ENCODE data around the gene SGSM2.

Gene SGSM2

DNA sequence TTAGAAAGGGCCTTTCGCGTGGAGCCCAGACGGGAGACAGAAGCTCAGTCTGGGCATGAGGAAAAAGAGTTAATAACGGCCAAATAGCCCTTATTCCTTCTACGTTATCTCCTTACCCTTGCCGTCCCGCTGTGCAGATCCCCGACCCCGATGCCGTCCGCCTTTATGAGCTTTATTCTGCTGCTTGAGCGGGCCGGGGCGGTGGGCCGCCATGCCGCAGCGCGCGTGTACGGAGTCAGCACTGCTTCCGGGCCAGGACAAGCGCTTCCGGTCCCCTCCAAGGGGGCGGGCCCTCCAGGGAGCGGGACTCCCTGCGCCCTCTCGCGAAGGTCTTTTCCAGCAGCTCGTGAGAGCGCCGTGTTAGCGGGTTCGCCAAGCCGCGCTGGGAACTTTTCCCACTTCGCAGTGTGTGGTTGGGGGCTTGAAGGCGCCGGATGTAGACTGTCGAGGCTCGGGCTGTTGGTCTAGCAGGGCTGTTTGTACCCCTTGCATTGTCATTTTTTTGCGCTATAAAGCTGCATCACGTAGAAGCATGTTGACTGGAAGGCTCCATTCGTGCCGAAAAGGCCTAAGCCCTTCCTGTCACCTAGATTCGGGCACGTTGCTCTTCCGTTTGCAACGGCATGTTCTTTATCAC is 968 bp upstream of the SGSM2 start, which contains the start of gene TSR1:
TSR1 (minus strand) TSS at position 243 of the 637 bp plus-strand sequence; CDS start at position 213, 30 bp downstream.
- peak; percentile 91 for DNase-seq

DNA sequence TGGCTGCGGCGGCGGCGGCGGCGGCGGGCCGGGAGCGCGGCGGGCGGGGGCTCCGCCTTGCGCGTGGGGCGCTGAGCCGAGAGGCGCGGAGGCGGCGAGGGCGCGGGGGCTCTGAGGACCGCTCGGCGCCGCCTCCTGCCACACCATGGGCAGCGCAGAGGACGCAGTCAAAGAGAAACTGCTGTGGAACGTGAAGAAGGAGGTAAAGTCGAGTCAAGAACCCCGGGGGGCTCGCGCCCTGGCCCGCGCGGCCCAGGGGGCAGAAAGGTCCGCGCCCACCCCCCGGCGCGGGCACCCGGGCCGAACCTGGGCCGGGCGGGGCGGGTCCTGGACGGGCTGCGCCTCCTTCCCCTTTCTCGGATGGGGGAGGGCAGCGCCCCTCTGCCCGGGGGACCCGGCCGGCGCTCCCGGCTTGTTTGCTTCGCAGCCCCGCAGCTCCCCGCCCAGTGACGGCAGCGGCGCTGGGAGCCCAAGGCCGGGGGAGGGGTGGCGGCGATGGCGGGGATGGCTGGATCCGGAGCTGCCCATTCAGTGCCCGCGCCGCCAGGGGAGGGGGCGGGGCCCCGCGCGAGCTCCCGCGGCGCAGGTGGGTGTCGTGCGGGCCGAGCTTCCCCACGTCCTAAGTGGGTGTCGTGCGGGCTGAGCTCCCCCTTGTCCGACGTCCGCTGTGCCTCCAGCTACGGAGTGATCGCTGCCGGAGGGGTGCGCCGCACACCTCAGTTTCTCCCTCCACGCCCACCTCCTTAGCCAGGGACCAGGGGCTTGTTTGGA is 428 bp downstream of the SGSM2 start:
- peak; percentile 38 for DNase-seq

DNA sequence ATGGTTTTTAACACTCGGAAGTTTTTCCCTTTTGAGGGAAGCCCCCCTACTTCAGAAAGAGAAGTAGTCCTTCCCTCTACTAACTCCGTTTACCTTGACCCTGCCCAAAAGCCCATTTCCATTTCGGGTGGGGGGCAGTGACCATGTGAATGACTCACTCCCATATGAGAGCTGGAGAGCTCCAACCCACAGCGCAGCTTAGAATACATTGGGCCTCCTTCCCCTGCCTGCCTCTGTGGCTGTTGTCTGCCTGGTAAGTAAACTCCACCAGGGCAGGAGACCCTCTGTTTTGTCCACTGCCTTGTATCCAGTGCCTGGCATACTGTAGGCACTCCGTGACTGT is 985 bp downstream of the SGSM2 start:
- no peak for DNase-seq

DNA sequence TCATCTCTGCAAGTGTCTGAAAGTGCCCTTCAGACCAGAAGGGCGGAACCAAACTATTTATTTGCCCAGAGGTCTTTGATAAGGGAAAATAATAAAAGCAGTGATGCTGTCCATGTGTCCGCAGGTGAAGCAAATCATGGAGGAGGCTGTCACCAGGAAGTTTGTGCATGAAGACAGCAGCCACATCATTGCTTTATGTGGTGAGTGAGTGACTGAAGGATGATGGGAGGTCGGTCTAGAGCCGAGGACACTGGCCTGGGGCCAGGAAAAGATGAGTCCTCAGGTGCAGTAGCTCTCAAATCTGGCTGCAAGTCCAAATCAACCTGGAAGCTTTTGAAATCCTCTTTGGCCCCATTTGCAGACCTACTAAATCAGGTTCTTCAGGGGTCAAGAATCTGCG is 6.1 kb downstream of the SGSM2 start:
- DNase-seq, result no peak

DNA sequence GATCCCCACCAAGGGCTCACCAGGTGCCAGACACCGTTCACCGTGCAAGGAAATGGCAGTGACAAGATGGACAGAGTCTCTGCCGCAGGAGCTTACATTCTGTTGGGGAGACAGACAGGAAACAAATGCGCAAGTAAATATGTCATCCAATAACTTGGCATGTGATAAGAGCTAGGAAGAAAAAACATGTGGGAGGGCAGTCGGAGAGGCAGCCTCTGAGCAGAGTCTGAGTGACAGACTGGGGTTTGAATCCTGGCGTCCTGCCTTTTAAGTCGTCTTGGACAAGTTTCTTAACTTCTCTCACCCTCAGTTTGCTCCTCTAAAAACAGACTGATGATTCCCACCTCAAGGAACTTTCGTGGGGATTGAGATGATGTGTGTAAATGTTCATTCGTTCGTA is 7.2 kb downstream of the SGSM2 start:
- no peak for DNase-seq

DNA sequence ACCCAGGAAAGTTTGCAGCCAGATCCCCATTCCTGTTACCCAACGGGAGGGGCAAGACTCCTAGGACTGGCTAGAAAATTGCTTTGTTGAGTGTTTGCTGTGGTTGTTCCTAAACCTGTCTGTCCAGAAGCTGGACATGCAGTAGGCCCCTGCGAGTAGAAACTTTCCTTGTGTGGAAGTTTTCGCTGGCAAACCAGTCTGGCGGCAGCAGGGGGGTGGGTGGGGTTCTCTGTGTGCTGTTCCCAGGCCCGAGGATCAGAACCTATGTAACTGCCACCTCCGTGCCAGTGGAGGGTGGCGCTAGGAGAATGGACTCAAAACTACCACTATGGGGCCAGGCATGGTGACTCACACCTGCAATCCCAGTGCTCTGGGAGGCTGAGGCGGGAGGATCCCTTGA is 9.2 kb downstream of the SGSM2 start:
- DNase-seq, result no peak

DNA sequence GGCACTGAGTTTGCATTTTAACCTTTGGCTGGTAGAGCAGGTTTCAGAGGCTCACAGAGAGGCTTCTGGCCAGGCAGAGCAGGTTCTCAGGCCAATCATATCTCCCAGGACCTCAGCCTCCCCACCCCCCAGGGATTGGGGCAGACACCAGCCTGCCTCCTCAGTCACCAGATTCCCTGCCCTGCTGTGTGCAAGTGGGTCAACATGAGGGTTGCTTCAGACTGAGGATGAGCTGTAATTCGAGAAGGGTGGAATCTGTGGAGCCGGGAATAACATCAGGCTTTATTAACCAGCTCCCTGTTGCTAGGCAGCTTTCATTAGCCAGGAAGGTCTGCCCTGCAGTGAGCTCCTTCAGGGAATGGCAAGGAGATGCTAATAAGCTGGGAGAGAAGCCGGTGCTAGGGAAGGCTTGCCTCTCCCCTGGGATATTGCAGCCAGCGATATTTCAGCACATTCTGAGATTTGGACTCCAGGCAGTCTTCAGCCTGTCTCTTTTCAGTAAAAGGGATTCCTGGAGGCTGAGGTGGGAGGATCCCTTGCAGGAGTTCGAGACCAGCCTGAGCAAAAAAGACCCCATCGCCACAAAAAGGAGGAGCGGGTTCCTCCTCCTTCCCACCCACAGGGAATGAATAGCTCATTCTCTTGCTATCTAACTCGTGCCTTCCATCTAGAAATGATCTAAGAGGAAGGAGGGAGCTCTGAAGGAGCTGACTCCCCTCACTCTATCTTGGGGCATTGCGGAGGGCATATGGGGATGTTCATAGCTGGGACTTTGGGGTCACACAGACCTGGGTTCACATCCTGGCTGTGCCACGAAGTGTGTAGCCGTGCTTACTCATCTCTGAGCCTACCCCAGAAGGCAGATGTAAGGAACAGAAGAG is 10.7 kb downstream of the SGSM2 start:
- peak; percentile 73 for DNase-seq

DNA sequence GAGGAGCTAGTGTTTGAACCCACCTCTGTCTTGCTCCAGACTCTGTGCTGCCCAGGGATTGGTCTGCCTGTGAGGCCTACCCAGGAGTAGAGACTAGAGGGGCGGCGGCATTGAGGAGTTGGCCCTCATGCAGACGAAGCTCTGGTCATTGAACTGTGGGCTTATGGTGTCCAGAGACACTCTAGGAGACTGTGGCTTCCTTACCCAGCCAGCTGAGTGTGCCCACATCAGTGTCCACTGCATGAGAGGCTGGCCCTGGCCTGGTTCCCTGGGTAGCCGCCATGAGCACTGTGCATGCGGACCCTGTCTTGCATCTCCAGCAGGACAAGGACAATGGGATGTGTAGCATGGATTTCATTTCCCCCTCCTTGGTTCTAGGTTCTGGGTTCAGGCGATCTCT is 14.0 kb downstream of the SGSM2 start:
- DNase-seq, result no peak

DNA sequence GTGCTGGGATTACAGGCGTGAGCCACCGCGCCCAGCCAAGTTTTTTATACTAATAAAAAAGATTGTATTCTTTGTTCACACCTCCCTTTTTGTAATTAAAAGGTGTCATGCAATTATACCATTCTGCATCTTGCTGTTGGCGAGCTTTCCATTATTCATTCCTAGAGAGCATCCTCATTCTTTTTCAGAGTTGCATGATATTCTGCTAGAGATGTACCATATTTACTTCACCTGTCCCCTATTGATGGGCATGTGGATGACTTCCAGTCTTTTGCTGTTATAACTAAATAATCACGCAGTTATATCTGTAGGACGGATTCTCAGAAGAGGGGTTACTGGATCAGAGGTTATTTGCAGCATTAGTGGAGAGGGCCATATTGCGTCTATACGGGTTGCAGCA is 17.0 kb downstream of the SGSM2 start:
- no peak for DNase-seq

DNA sequence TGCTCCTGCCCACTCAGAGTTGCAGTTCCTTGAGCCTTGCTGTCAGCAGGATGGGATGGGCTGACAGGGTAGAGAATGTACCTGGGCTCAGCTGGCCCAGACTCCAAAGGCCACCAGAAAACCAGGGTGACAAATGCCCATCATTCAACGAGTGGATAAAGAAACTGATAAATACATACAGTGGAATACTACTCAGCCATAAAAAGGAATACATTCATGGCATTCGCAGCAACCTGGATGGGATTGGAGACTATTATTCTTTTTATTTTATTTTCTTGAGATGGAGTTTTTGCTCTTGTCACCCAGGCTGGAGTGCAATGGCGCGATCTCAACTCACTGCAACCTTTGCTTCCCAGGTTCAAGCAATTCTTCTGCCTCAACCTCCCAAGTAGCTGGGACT is 19.9 kb downstream of the SGSM2 start:
- no peak for DNase-seq

DNA sequence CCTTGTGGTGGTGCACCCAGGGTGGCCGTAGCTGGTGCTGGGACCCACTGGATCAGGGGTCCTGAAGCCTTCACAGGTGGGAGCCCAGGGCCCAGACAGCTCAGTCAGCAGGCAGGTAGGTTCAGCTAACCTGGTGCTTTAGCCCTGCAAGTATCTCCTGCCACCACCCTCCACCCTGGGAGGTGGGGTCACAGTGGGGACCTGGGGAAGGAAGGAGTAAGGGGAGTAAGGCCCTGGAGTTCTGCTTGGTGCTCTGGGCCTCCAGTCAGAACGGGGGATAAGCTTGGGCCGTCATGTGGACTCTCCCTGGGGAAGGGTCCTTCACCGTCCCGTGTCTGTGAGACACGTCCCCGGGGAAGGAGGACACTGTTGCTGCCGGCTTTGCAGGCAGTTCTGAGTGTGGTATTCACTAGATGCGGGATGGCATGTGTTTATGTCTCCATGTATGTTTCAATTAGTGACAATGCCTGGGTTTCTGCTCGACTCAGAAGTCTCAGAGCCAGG is 20.7 kb downstream of the SGSM2 start:
- DNase-seq, result no peak

DNA sequence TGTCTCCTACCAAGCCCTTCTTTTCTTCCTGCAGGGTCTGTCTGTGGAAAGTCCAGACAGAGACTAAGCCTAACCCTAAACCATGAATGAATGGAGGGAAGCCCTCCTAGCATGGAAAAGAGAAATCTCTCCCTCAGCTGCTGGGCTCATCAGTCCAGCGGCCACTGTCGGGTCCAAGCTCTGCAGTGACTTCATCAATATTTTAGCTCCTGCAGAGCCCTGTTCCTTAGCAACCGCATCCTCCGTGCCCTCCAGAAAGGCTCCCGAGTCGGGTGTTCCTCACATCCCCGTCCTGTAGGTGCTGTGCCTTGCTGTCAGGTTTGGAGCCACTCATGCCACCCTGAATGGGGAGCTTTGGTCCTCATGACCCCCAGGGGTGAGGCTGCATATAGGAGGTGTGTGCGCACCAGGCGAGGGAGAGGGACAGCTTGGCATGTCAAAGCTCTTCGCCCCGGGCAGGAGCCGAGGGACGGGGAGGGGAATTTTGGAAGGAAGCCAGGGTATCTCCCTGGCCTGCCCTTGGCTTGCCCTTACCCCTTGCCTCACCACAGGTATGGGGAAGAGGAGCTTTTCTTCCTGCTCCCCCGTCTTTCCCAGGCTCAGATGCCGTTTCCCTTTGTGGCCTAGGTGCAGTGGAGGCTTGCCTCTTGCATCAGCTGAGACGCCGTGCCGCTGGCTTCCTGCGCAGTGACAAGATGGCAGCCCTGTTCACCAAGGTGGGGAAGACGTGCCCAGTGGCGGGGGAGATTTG is 23.9 kb downstream of the SGSM2 start:
- DNase-seq, result no peak

DNA sequence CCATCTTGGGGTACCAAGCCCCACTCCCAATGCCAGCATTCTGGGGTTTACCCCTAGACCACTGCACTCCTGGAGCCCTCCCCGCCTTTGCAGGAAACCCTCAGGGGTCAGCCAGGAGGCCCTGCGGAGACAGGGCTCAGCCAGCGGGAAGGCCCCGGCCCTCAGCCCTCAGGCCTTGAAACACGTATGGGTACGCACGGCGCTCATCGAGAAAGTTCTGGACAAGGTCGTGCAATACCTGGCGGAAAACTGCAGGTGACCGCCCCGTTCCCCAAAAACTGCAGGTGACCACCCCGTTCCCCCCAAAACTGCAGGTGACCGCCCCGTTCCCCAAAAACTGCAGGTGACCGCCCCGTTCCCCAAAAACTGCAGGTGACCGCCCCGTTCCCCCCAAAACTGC is 24.7 kb downstream of the SGSM2 start:
- DNase-seq, result no peak

DNA sequence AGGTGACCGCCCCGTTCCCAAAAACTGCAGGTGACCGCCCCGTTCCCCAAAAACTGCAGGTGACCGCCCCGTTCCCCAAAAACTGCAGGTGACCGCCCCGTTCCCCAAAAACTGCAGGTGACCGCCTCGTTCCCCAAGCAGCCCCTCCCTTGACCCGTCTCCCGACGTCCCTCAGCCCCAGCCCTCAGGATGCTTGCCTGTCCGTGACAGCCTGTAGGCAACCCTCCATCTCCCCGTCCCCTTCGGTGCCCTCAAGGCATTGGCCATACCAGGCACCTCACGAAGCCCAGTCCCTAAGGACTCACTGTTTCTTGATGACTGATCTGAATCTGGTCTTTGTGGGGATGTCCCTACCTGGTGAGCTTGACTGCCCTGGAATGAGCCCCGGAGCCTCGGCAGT is 25.1 kb downstream of the SGSM2 start:
- no peak for DNase-seq

DNA sequence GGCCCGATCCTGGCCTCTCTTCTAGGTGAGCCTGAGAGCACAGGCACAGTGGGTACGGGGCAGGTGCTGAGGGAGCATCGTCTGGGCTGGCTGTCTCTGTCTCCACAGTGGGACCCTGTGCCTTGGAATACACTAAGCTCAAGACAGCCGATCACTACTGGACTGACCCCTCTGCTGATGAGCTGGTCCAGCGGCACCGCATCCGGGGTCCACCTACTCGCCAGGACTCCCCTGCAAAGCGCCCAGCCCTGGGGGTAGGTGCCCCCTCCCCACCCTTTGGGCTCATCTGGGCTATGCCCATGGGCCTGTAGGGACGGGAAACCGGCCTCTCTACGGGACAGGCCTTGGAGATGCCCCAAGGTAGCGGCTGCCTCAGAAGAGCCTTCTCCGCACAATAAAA is 25.6 kb downstream of the SGSM2 start:
- DNase-seq, result no peak

DNA sequence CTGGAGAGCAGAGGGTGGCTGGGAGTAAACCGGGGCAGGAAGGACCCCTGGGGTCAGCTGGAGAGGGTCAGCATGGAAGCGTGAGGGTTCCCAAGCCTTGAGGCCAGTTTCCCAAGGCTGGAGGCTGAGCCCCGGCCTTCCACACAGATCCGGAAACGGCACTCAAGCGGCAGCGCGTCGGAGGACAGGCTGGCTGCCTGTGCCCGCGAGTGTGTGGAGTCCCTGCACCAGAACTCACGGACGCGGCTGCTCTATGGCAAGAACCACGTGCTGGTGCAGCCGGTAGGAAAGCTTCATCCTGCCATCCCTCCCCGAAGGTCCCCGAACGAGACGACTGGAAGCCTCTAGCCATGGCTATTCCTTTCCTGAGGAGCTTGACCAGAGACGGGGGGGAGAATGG is 26.0 kb downstream of the SGSM2 start:
- DNase-seq, result no peak

DNA sequence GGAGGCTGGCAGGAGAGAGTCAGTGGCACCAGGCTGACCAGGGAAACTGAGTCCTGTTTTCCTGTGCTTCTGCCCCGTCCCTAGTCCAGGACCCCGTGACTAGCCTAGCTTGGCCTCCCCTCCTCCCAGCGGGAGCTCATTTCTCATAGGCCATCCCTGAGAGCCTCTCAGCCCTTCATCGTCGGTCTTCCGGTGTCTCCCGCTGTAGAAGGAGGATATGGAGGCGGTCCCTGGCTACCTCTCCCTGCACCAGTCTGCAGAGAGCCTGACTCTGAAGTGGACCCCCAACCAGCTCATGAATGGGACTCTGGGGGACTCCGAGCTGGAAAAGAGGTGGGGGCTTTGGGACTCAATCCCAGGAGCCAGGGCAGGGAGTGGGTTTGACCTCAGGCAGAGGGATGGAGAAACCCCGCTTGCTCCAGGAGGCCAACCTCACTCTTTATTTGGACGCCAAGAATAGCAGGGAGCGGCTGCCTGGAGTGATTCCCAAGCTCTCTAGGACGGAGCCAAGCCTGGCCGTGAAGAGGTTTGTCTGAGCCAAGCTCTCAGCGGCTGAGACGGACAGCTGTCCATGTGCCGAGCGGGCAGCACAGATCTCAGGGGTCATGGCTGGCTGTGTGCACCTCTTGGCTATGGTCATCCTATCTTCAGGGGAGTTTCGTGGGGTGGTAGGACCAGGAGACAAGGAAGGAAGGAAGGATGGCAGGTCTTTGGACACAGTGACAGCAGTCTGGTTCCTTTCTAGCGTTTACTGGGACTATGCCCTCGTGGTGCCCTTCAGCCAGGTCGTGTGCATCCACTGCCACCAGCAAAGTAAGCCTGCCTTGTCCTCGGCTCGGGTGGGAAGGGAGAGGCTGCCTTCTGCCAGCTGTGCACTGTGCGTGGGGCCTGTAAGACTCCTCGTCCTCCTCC is 26.8 kb downstream of the SGSM2 start:
- no peak for DNase-seq

DNA sequence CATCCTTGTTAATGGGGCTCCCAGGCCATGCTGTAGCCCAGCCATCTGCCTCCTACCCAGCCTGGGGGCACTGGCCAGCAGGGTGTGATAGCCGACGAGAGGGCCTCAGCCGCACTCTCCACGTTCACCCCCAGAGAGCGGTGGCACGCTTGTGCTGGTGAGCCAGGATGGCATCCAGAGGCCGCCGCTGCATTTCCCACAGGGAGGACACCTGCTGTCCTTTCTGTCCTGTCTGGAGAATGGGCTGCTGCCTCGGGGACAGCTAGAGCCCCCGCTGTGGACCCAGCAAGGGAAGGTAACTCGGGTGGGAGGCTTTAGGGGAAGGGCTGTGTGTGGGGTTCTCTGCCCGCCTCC is 27.4 kb downstream of the SGSM2 start:
- no peak for DNase-seq

DNA sequence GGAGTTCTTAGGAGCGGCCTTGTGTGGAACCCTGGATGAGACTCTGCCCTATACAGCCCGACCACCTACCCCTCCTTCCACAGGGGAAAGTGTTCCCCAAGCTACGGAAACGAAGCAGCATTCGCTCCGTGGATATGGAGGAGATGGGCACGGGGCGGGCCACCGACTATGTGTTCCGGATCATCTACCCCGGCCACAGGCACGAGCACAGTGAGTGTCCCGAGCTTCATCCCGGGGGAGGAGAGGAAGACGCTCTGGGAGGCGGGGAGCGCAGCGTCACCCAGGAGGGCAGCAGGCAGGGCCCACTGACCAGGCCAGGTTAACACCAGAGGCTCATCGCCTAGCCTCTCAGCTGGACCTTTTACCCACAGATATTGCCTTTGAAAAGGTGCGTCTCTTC is 27.8 kb downstream of the SGSM2 start:
- DNase-seq, result no peak

DNA sequence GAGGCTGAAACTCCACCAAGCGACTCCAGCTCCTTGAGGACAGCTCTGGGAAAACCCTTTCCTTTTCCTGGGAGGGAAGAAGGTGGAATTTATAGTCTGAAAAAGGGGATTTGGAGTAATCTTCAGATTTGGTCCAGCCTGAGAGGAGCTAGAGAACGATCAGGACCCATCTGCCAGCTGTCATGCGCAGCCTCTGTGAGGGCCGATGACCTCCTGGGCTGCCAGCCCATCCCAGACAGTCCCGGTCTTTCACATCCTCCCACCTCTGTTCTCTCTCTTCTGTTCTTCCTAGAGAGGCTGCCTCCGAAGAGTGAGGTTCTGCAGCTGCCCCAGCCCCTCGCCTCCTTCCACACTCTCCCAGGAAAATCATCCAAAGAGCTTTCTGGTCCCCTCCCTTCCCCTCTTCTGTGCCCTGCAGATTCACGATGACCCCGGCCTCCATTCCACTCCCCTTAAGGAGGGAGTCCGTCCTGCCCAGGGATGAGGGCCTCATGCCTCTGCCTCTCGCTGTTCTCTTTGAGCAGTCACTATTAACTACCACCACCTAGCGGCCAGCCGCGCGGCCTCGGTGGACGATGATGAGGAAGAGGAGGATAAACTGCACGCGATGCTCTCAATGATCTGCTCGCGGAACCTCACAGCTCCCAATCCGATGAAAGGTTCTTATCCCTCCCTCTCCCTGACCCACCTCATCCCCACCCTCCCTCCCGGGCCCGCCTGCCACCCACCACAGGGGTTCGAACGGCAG is 29.6 kb downstream of the SGSM2 start:
- DNase-seq, result no peak

DNA sequence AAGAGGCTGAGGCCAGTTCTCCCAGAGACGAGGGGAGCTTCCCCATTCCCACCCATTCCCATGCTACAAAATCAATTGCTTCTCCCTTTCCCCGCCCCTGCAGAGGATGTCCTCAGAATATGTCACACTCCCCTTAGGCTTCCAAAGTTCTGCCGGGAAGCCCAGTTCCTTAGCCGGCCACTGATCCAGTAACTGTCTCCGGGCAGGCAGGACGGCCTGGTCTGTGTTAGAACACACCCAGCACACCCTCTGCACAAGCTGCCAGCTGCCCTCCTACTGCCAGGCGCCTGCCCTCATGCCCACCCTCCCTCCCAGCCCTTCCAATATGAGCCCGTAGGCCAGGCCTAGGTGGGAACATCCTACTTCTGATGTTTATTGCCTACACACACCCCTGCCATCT is 31.1 kb downstream of the SGSM2 start:
- no peak for DNase-seq
